GM12872 (cell line): ENCODE results near the gene KRTAP22-2.

Source experiments
- TF ChIP-seq, protein P1 (sequence below): IDR thresholded peaks from 3 replicates; pipeline ENCODE4 v1.5.1; 2011; ENCODE audit warnings: low read depth, mild to moderate bottlenecking, low read length, moderate library complexity; ENCODE audit not compliant: insufficient read depth

KRTAP22-2 gene

DNA sequence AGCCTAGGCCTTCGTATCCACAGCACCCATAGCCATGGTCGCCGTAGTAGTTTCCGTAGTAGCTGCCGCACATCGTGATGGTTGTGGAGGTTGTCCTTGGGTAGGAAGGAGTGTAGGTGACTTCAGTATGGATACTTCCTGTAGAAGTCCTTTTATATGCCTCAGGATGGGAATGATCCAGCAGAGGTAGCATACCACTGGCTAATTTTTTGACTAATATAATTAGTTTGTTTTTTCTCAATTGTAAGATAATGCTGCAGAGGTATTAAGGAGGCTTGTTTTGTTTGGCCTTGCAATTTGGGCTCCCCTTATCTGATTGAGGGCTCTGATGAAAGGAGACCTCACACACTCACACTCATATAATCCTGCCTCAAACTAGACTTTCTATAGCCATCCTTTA lies 8.6 kb upstream of the KRTAP22-2 start, which contains the start of gene KRTAP6-2:
Gene KRTAP6-2, minus strand, starts transcription at position 101 of the 400 bp plus-strand sequence. Its CDS starts 28 bp downstream, at position 73.
- TF ChIP-seq, protein P1, sequence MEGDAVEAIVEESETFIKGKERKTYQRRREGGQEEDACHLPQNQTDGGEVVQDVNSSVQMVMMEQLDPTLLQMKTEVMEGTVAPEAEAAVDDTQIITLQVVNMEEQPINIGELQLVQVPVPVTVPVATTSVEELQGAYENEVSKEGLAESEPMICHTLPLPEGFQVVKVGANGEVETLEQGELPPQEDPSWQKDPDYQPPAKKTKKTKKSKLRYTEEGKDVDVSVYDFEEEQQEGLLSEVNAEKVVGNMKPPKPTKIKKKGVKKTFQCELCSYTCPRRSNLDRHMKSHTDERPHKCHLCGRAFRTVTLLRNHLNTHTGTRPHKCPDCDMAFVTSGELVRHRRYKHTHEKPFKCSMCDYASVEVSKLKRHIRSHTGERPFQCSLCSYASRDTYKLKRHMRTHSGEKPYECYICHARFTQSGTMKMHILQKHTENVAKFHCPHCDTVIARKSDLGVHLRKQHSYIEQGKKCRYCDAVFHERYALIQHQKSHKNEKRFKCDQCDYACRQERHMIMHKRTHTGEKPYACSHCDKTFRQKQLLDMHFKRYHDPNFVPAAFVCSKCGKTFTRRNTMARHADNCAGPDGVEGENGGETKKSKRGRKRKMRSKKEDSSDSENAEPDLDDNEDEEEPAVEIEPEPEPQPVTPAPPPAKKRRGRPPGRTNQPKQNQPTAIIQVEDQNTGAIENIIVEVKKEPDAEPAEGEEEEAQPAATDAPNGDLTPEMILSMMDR = no peak

DNA sequence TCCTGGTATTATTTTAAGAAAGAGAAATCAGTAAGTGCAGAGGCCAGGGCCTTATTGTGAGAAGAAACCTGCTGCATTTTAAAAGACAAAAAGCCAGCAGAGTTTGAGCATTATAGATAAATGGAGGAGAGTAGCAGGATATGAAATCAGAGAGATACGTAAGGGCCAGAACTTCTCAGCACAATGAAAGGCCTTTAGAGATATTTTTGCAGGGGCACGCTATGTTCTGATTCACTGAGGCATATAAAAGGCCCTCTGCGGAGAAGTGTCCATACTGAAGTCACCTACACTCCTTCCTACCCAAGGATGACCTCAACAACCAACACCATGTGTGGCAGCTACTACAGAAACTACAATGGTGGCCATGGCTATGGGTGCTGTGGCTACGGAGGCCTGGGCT lies 1.9 kb upstream of the KRTAP22-2 start, which contains the start of gene KRTAP6-3:
Gene KRTAP6-3, plus strand, starts transcription at position 301 of the 400 bp plus-strand sequence. Its CDS starts 6 bp downstream, at position 307.
- TF ChIP-seq, protein P1 = no peak

DNA sequence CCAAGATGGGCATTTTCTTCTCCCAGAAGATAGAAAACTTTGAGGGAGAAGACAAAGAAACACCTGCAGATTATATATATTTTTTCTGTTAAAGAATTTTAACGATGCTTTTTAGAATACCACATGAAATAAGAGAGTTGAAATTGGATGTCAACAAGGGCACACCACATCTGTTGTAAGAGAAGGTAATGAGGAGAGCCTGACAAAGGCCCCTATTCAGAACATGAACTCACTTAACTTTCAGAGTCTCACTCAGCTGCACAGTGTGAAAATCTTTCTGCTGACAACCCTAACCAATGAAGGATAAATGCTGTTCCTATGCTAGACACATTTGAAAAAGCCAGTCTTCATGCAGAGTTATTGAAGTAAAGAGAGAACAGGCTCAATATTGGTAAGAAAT lies 7.3 kb downstream of the KRTAP22-2 start:
- TF ChIP-seq, protein P1 = no peak

DNA sequence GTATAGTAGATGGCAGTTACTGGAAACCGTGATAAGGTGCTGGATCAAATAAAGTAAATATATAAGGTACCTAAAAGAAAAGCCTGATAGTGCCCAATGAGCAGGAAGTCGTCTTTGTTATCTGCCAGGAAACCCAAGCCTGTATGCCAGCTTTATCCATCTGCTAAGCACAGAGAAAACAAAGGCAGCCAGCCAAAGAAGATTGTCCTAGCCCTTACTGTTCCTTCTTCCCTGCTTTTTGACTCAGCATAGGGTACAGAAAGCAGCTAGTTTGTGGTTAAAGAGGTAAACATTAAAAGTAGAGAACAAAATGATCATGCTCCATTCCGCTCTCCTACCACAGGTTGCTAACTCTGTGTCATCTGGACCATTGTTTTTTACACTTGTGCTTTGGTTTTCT lies 10.1 kb downstream of the KRTAP22-2 start:
- TF ChIP-seq, protein P1 = no peak

DNA sequence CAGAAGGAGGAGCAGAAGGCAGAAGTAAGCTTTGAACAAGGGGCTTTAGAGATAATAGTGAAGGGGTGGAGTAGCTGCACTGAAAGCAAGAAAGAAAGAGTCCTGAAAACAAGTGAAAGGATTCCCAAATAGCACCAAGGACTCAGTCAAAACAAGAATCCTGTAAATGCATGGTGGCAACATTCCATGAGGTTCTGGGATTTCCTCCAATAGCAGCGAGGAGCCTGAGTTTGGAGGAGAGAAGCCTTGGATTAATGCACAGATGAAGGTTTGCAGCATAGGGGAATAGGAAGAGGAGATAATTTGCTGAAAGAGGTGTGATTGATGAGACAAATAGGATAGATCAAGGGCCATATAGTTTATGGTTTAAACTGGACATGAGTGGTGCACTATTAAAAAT lies 10.9 kb downstream of the KRTAP22-2 start:
- TF ChIP-seq, protein P1 = no peak

DNA sequence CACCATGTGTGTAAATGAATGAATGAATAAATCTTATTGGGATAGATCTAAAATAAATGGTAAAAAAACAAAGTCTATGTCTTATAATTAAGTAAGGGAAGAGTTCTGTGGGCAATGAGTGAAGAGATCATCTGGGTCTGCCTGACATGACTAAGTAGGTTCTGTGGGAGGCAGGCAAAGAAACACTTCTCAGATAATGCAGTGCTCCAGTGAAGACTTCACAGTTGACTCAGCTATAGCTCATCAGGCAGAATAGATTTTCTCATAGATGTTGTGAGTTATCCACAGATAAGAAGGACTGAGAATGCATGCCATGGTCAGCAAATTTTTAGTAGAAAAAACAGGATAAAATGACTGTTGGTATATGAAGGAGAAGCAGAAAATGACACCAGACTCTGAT lies 12.4 kb downstream of the KRTAP22-2 start:
- TF ChIP-seq, protein P1 = no peak

DNA sequence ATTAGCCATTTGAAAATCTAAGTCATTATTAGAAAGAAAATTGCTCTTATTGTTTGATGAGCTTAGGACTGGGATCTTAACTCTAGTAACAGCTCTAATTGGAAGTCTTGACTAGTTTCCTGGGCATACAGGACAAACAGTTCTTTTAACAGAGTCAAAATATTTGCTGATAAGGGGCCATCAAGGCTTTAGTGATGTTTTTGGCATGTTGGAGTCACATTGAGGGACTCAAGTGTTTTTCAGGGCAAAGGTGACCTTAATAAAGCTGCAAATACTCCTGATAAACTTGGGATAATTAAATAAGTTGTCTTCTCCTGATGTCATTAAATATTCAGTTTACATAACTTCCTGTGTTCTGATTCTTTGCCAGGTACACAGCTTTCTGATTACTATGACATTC lies 22.6 kb downstream of the KRTAP22-2 start:
- TF ChIP-seq, protein P1 = no peak
